ENCODE data around the gene GTF2H2.
"Not testable (repeated sequence)": the region's sequence is repeated elsewhere in the genome, so short reads cannot be mapped to it uniquely, and the experiment has no call there.

GTF2H2 gene

DNA sequence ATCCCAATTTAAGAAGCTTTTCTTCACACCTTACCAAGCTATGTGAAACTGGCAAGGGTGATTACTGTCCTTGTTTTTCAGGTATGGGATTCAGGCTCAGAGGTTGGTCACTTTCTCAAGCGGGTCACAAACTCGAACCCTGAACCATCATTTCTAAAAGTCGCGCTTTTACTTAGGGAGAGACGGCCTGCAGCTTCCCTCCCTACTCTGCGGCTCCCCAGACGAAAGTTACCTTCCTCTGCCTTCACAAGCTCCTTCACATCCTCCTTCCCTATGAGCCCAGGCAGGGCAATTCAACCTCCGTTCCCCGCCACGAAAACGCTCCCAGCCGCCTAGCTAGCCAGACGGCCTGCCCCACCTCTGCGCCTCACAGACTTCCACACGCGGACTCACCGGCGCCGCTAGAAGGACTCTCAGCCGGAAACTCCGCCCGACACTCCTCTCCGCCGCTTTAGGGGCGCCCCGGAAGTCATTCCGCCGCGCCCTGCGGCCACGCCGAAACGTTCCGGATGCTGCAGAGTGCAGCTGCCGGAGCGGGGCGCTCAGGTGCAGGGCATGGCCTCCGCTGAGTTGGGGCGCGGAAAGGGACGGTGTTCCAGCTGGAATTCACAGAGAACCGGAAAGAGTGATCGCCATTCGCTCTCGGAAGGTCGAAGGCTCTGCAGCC is at the start of gene GTF2H2:
TSS of gene GTF2H2 (minus strand) at position 415 of the 667 bp plus-strand sequence. CDS start 4,913 bp downstream, outside the sequence.
- not testable (repeated sequence) for DNase-seq (ENCODE audit: low spot score)

DNA sequence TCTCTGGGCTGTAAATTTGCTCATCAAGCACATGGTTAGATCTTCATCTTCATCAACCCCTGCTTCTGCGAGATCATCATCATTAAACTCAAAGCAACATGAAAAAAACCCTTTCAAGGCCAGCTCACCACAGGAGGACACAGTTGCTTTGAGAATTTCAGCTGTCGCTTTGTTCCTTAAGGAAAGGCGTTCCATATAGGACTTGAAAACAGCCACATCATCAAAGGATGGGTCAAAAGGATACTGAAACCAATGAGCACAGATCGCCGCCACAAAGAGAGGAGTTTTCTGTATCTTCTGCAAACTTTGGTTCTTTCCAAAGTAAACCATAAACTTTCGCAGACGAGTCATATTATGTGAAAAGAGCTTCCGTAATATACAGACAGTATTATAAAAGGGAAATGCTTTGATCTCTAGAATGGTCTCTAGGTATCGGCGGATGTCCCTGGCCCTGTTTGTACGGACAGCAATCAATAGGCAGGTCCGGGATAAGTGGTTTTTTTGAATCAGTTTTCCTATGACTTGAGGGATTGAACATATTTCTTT is 42.3 kb upstream of the GTF2H2 start:
- not testable (repeated sequence) for DNase-seq (ENCODE audit: low spot score)

DNA sequence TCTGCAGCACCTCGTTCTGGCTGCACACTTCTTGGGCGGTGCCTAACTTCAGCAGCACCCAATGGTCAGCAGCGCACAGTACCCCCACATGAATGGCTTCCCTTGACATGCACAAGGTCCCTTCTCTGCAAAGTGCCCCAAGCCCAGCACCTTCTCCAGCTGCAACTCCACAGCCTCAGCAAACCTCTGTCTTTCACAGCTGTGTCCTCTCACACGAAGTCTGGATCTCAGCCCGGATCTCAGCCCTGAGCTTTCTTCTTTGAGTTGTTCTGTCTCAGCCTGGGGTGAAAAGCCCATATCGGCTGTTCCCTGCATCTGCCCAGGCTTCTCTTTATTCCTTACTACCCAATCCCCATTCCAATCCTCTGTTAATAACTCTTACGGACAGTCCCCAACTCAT is 32.5 kb upstream of the GTF2H2 start:
- not testable (repeated sequence) for DNase-seq (ENCODE audit: low spot score)

DNA sequence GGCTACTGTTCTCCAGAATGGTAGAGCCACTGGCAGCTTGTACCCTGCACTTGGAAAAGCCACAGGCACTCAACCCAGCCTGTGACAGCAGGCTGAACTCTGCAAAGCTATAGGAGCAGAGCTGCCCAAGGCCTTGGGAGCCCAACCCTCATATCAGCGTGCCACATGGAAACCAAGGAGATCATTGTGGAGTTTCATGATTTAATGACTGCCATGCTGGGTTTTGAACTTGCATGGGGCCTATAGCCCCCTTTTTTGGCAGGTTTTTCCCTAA is 30.4 kb upstream of the GTF2H2 start:
- not testable (repeated sequence) for DNase-seq (ENCODE audit: low spot score)

DNA sequence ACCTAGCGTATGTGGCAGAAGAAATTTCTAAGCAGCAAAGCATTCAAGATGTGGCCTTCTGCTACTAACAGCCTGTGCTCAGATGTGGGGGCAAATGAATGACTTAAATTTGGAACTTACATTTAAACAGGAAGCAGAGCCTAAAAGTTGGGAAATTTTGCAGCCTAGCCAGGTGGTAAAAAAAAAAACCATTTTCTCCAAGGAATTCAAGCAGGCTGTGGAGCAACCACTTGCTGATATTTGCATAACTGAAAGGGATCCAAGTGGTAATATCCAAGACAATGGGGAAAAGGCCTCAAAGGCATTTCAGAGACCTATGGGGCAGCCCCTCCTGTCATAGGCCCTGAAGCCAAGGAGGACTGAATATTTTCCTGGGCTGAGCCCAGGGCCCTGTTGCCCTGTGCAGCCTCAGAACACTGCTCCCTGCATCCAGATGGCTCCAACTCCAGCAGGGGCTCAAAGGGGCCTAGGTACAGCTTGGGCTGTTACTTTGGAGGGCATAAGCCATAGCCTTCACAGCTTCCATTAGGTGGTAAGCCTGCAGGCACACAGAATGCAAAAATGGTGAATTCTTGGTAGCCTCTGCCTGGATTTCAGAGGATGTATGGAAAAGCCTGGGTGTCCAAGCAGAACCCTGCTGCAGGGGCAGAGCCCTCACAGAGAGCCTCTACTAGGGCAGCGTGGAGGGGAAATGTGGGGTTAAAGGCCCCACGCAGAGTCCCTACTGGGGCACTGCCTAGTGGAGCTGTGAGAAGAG is 29.9 kb upstream of the GTF2H2 start:
- DNase-seq (ENCODE audit: low spot score), result not testable (repeated sequence)

DNA sequence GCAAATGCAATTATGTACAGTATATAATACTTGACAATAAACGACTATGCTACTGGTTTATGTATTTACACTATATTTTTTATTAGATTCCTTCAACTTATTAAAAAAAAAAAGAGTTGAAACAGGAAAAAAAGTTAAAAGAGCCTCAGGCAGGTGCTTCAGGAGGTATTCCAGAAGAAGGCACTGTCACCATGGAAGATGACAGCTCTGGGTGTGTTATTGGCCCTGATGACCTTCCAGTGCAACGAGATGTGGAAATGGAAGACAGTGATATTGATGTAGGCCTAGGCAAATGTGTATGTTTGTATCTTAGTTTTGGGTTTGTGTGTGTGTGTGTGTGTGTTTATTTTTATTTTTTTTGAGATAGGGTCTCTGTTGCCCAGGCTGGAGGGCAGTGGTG is 22.3 kb upstream of the GTF2H2 start:
- not testable (repeated sequence) for DNase-seq (ENCODE audit: low spot score)

DNA sequence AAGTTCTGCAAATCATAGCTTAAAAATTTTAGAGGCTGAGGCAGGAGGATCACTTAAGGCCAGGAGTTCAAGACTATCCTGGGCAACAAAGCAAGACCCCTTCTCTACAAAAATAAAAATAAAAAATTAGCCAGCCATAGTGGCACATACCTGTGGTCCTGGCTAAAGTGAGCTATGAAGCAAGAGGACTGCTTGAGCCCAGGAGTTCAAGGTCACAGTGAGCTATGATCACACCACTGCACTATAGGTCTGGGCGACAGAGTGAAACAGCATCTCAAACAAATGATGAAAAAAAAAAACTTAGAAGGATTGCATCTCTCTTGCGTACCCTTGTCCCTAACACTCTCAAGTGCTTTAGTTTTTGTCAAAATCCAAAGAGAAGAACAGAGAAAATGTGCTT is 21.3 kb upstream of the GTF2H2 start:
- not testable (repeated sequence) for DNase-seq (ENCODE audit: low spot score)

DNA sequence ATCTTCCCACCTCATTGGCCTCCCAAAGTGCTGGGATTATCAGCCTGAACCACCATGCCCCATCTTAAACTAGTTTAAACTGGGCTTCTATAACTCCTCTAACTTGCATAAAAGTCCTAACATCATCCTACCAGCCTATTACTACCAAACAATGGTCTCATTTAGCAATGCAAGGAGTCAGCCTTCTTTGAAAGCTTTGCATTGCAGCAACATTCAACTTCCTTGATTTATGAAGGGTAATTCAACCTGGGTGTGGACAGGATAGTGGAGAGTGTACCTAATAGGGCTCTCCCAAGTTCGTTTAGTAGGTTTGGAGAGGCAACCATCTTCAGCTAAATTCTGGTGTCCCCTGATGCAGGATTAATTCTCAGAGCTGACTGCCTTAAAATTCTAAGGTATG is 18.7 kb upstream of the GTF2H2 start:
- not testable (repeated sequence) for DNase-seq (ENCODE audit: low spot score)

DNA sequence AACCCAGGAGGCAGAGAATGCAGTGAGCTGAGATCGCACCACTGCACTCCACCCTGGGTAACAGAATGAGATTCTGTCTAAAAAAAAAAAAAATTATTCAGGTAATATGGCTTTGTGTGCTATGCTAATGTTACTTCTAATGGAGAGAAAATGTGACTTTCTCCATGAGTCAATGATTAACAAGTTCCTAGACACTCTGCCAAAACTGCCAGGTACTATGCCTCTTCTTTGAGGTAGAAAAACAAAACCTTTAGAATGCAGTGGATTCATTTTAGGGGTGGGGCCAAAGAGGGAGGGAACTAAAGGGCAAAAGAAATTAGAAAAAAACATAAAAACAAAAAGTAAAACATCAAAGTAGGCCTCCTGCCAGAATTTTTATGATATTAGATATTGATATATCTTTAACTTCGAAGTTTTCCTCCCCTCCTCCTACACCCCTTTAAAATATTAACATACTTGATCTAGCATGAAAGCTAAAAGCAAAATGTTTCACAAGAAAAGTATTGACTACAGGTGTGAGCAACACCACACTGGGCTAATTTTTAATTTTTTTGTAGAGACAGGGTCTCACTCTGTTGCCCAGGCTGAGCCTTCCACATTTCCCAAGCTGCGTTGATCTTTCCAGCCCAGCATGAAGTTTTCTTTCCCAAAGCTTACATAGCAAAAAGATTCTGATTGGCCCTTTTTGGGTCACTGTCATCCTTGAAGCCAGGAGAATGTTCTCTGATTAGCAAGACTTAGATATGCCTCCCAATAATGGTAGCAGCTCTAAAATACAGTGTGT is 17.0 kb upstream of the GTF2H2 start:
- DNase-seq (ENCODE audit: low spot score), result not testable (repeated sequence)

DNA sequence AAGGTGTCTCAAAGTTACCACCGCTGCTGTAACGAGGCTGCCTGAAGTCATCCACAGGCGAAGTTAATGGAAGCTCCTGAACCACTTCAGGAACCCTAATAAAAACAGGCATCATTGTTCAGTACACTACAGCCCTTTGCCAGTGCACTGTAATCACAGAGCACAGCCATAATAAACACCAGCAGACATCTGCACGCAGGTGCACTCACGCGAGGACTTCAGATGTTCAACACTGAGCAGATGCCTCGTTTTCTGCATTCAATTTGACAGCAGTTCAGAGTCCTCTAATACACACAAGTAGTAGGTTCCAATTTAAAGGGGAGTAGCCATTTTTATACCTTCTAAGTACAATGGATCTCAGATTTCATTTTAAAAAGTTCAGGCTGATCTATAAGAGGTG is 15.4 kb upstream of the GTF2H2 start:
- not testable (repeated sequence) for DNase-seq (ENCODE audit: low spot score)

DNA sequence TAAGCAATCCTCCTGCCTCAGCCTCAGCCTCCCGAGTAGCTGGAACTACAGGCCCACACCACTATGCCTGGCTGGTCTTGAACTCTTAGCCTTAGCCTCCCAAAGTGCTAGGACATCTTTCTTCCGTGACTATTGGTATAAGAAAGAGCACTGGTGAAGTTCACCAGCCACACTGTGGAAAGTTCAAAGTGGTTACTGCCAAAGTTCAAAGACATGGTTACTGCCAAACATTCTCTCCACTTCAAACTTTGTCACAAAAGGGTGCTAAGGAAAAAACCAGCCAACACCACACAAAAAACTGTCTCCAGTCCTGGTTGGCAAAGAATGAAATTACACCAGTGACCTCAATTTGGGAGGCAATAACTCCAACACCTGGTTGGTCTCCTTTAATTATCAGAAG is 14.9 kb upstream of the GTF2H2 start:
- DNase-seq (ENCODE audit: low spot score), result not testable (repeated sequence)

DNA sequence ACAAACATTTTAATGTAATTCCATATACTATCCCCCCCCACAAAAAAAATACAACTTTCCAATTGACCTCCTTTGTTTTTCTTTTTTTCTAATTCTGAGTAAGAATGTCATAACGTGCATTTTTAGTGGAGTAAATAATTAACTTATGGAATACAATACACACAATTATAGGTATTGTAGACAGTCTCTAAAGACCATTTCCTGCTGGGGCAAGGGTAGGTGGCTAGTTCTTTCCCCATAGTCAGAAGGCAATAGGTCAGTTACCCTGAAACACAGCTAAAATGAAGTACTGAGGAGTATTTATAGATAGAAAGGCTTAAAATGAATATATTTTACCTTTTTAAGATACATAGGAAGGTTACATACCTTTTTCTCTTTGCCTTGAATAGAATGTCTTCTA is 6.2 kb downstream of the GTF2H2 start:
- DNase-seq (ENCODE audit: low spot score), result not testable (repeated sequence)

DNA sequence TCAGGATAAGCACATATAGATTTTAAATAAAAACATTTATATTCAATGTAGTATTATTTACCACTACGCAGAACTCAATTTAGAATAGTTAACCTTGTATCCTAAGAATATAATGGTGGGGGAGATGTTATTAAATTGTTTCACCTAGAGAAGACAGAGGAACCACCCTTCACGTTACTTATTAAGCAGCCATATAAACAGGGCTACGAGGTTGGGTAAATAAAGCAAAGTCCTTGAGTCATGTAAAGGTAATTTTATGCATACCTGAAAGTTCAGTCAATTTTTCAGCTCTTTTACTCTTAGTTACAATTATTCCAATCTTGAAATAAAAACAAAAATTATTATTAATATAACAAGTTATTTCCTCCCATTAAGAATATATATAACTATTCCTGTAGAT is 8.1 kb downstream of the GTF2H2 start:
- DNase-seq (ENCODE audit: low spot score), result not testable (repeated sequence)

DNA sequence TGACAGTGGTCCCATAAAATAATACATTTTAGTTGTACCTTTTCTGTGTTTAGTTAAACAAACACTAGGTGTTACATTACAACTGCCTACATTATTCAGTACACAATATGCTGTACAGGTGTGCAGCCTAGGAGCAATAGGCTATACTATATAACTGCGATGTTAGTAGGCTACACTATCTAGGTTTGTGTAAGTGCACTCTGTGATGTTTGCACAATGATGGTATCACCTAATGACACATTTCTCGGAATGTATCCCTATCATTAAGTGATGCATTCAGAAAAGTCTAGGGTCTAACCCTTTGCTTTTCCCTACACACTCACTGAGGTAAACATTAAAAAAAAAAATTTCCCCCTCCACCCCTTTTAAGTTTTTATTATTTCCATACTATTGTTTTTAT is 22.7 kb downstream of the GTF2H2 start:
- not testable (repeated sequence) for DNase-seq (ENCODE audit: low spot score)

DNA sequence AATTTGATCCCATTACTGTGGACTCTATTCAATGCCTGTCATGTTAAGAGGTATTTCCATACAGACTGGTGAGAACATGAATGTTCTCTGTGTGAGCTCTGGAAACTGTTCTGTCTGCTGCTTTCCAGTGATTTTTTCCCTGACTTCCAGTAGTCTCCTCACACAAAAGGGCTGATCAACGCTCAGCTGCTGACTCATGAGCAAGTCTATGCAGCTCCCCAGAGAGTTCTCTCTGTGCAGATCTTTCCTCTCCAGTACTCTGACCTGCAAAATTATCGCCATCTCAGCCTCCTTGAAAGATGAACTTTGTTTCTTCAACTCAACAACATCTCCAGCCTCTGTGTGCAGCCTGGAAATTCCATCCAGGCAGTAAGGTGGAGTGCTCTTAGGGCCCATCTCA is 23.3 kb downstream of the GTF2H2 start:
- not testable (repeated sequence) for DNase-seq (ENCODE audit: low spot score)

DNA sequence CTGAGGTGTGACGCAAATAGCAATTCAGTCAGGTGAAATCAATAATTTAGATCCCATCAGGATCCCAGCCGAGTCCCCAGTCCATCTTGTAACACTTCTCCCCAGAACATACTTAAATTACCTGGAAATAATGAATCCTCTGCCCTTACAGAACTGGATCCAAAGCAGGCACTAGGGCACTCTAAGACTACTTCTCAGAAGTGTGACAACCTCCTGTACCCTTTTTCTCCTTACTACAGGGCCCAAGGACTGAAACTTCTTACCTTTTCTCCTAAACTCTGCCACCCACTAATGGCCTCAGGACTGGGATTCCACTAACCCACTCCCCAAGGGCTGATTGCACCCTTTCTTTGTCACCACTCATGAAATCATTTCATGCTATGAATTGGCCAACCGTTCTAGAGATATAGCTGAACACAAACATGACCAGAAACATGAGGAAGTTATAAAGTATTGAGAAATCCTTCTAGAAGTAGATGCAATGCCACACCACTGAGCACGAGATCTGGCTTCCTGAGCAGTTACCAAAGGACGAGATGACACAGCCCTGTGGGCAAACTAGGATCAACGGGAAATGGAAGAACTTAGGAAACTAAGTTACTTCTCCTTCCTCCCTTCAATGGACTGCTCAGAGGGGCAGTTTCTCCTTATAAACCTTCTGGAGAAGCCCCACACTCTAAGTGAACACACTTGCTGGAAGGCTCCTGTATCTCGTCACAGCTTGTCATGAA is 36.3 kb downstream of the GTF2H2 start:
- not testable (repeated sequence) for DNase-seq (ENCODE audit: low spot score)

DNA sequence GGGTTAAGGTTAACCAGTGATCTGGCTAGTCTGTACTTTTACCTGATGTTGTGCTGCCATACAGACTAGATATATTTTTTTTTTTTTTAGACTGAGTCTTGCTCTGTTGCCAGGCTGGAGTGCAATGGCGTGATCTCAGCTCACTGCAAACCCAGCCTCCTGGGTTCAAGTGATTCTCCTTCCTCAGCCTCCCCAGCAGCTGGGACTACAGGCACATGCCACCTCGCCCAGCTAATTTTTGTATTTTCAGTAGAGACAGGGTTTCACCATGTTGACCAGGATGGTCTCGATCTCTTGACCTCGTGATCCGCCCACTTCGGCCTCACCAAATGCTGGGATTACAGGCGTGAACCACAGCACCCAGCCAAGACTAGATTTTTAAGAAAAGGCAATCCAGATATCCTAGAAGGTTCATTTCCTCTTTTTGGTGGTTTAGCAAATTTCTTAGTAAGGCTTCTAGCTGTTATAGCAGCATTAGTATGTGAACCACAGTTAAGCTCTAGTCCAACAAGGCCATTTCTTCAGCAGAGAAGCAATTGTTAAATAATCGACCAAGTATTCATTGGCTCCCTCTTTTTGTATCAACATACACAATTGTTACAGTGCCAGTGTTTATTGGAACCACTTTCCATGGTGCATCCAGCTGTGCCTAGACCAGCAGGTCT is 42.1 kb downstream of the GTF2H2 start, which contains the start of gene NAIP:
TSS of gene NAIP (minus strand) at position 51 of the 665 bp plus-strand sequence. CDS start 12,424 bp downstream, outside the sequence.
- not testable (repeated sequence) for DNase-seq (ENCODE audit: low spot score)

DNA sequence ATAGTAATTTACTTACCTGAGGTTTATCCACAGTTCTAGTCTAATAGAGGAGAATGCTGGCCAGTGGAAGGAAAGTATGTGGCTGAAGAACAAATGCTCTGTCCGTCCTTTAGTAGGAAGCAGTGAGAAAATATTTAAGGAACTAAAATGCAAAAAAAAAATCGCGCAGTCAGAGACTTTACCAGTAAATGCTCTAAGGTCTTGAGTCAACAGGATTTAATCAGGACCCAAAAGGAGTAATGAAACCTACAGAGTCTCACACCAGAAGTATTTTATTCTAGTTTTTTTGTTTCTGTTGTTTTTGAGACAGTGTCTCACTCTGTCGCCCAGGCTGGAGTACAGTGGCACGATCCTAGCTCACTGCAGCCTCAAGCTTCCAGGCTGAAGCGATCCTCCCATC is 46.8 kb downstream of the GTF2H2 start:
- DNase-seq (ENCODE audit: low spot score), result not testable (repeated sequence)

DNA sequence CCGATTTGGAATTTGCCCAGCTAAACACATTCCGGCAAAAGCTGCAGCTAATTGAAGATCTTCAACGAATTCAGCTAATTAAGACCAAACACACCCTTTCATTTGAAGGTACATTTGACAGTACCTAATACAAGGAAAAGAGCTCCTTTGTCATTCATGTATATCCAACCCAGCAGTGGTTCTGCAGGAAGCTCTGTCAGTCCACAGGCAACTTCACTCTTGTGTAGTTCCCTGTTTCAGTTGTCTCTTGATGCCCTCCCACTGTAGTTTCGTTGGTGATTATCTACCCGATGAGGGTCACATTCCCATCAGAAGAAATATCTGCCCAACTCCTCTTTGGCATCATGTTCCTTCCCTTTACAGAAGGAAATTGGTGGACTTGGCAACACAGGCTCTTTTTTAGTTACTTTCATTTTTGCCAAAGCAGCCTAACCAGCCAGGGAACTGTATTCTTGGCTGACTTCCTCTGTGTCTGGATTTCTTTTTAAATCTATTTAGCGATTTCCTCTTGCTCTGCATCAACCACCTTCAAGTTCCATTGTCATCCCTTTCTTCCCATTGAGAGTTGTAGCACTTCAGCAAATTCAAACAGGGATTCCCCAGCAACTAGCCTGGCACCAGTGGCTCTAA is 49.0 kb downstream of the GTF2H2 start:
- DNase-seq (ENCODE audit: low spot score), result not testable (repeated sequence)

DNA sequence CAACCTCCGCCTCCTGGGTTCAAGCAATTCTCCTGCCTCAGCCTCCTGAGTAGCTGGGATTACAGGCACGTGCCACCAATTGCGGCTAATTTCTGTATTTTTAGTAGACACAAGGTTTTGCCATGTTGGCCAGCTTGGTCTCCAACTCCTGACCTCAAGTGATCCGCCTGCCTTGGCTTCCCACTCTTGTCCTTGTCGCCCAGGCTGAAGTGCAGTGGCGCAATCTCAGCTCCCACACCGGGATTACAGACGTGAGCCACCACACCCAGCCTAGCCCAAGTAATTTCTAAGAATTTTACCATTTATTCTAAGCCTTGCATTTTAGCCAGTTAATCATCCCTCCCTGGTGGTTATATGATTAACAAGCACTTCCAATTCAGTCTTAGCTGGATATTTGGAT is 53.3 kb downstream of the GTF2H2 start:
- DNase-seq (ENCODE audit: low spot score), result no peak

DNA sequence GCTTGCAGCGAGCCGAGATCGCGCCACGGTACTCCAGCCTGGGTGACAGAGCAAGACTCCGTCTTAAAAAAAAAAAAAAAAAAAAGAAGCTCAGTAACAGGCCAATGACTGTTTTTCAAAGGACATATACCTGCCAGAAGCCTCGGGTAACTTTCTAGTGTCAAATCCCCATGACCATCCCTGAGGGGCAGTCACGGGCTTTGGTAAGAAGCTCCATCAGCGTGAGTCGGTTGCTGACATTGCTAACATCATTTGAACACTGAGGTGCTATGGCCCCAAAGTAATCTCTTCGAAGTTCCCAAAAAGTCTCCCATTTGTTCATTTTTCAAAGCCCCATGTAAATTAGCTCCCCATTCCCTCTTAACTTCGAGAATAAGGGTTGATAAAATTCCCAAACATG is 53.9 kb downstream of the GTF2H2 start:
- DNase-seq (ENCODE audit: low spot score), result no peak
